Mononuclear cell (primary cell): Measurements from ENCODE around the gene GSDME. TPM values are rescaled to one million over a fixed set of nuclear protein-coding genes. Genes with fewer than 3 reads are reported as not detected.
A peak's percentile ranks its signal among the peaks of the same experiment; 100 is the strongest.

Experiments
- H3K27me3 ChIP-seq: 2 replicates; pipeline ENCODE4 v1.6.0; 2011; ENCODE audit warnings: low read length, control low read depth; ENCODE audit not compliant: insufficient read depth
- H3K4me1 ChIP-seq: 2 replicates; pipeline ENCODE4 v1.5.1; 2011; ENCODE audit warnings: mild to moderate bottlenecking, low read length, control low read depth; ENCODE audit not compliant: insufficient read depth
- H3K4me3 ChIP-seq: 2 replicates; pipeline ENCODE4 v1.5.1; 2011; ENCODE audit warnings: mild to moderate bottlenecking, low read length, moderate library complexity
- H3K9me3 ChIP-seq: 2 replicates; pipeline ENCODE4 v1.5.1; 2011; ENCODE audit warnings: low read depth, mild to moderate bottlenecking, control low read depth, low read length
- total RNA-seq: library from RNA; depleted of rRNA; stranded (reverse); fragments of >200 nt; gene quantifications from one replicate; pipeline ENCODE4 v1.2.3, GENCODE V29; 2012

Gene GSDME
- total RNA-seq, 1 donor, result 0.84 TPM

GRCh38 chr7:24654305-24654704 is 103.0 kb downstream of the GSDME start:
- H3K4me1 ChIP-seq, result peaks cover 6% of the 10 kb centered on the region
- H3K4me3 ChIP-seq, result no peak overlapping the region
- no peaks in the 10 kb centered on the region for H3K9me3 ChIP-seq
- no peaks in the 10 kb centered on the region for H3K27me3 ChIP-seq

- no peaks in the 10 kb centered on the region for H3K9me3 ChIP-seq
- no peaks in the 10 kb centered on the region for H3K27me3 ChIP-seq
- H3K4me3 ChIP-seq, result peak overlapping the region; percentile 12
- peaks cover 6% of the 10 kb centered on the region for H3K4me1 ChIP-seq
These were observed 103.8 kb downstream of the GSDME start for GRCh38 chr7:24653316-24654085.

- Histone ChIP-seq H3K9me3 (no peaks in the 10 kb centered on the region), H3K4me3 (no peak overlapping the region), H3K4me1 (peaks cover 6% of the 10 kb centered on the region), H3K27me3 (no peaks in the 10 kb centered on the region)
These were observed 104.9 kb downstream of the GSDME start for GRCh38 chr7:24652251-24652939.

Other genes starting within 250 kb of the GSDME start
- gene PALS2, start 184.0 kb downstream of the GSDME start, total RNA-seq, result 53.5 TPM
- gene OSBPL3, start 222.7 kb upstream of the GSDME start, total RNA-seq, result 9.3 TPM